Activated T-cell treated with anti-CD3 and anti-CD28 coated beads for 24 hours (primary cell): ENCODE data around the gene CLEC19A.
A peak's percentile ranks its signal among the peaks of the same experiment; 100 is the strongest.
"Not testable (repeated sequence)": the region's sequence is repeated elsewhere in the genome, so short reads cannot be mapped to it uniquely, and the experiment has no call there.

Experiments
- DNase-seq: peaks from one replicate; pipeline ENCODE4 v3.0.0-alpha.2; 2020; ENCODE audit warnings: low read depth

The CLEC19A gene

GRCh38 chr16:19286827-19287226 lies 1.3 kb downstream of the CLEC19A start:
- no peak for DNase-seq

GRCh38 chr16:19287241-19287640 lies 1.7 kb downstream of the CLEC19A start:
- DNase-seq = no peak

GRCh38 chr16:19288872-19289799 lies 3.6 kb downstream of the CLEC19A start:
- DNase-seq = no peak

GRCh38 chr16:19289811-19290485 lies 4.4 kb downstream of the CLEC19A start:
- no peak for DNase-seq

- no peak for DNase-seq
Observed at GRCh38 chr16:19290860-19291259, 5.3 kb downstream of the CLEC19A start.

- no peak for DNase-seq
Observed at GRCh38 chr16:19291475-19291874, 5.9 kb downstream of the CLEC19A start.

- DNase-seq = no peak
Observed at GRCh38 chr16:19292186-19292585, 6.7 kb downstream of the CLEC19A start.

GRCh38 chr16:19294156-19294649 lies 8.7 kb downstream of the CLEC19A start:
- DNase-seq = peak; percentile 28

- DNase-seq = no peak
Observed at GRCh38 chr16:19295393-19295792, 9.9 kb downstream of the CLEC19A start.

- no peak for DNase-seq
Observed at GRCh38 chr16:19297454-19297853, 11.9 kb downstream of the CLEC19A start.

- no peak for DNase-seq
Observed at GRCh38 chr16:19299565-19299964, 14.0 kb downstream of the CLEC19A start.

- DNase-seq = no peak
Observed at GRCh38 chr16:19301931-19302330, 16.4 kb downstream of the CLEC19A start.

- no peak for DNase-seq
Observed at GRCh38 chr16:19304750-19305149, 19.2 kb downstream of the CLEC19A start.

- no peak for DNase-seq
Observed at GRCh38 chr16:19305443-19305842, 19.9 kb downstream of the CLEC19A start.

- DNase-seq = no peak
Observed at GRCh38 chr16:19307587-19308241, 22.2 kb downstream of the CLEC19A start.

- no peak for DNase-seq
Observed at GRCh38 chr16:19308392-19308791, 22.9 kb downstream of the CLEC19A start.

- no peak for DNase-seq
Observed at GRCh38 chr16:19309178-19309577, 23.6 kb downstream of the CLEC19A start.

- DNase-seq = no peak
Observed at GRCh38 chr16:19314718-19315425, 29.3 kb downstream of the CLEC19A start.

- no peak for DNase-seq
Observed at GRCh38 chr16:19315889-19316433, 30.4 kb downstream of the CLEC19A start.

- DNase-seq = no peak
Observed at GRCh38 chr16:19316846-19317245, 31.3 kb downstream of the CLEC19A start.

GRCh38 chr16:19321186-19321585 lies 35.7 kb downstream of the CLEC19A start:
- not testable (repeated sequence) for DNase-seq

GRCh38 chr16:19323596-19323995 lies 38.1 kb downstream of the CLEC19A start:
- DNase-seq = no peak
